Upper lobe of left lung (tissue), 6 donors: ENCODE data around the gene PIK3R2. TPM values are rescaled to one million over a fixed set of nuclear protein-coding genes. Genes with fewer than 3 reads are reported as not detected.

Experiments used
- ATAC-seq, 2 donors: fragments of 200-7000 bp; cut with Tn5 transposase; one replicate each; pipeline ENCODE4 v1.9.1; 2022; ENCODE audit warnings: mild to moderate bottlenecking in 2 of 2, moderate library complexity in 2 of 2; ENCODE audit not compliant: low FRiP score in 2 of 2
- DNase-seq, 2 donors: peaks; one replicate each; pipeline ENCODE4 v3.0.0-alpha.2; 2019 to 2020
- H3K27ac ChIP-seq, 4 donors: fragments of 200-600 bp; sonication (generic); one replicate each; pipeline ENCODE4 v1.5.1; 2016 to 2019
- H3K27me3 ChIP-seq, 4 donors: fragments of 200-600 bp; sonication (generic); one replicate each; pipeline ENCODE4 v1.5.1; 2017 to 2019
- H3K36me3 ChIP-seq, 4 donors: fragments of 200-600 bp; sonication (generic); one replicate each; pipeline ENCODE4 v1.5.1; 2016 to 2019
- H3K4me1 ChIP-seq, 4 donors: fragments of 200-600 bp; sonication (generic); one replicate each; pipeline ENCODE4 v1.5.1; 2018 to 2019
- H3K4me3 ChIP-seq, 4 donors: fragments of 200-600 bp; sonication (generic); one replicate each; pipeline ENCODE4 v1.5.1; 2017 to 2019; ENCODE audit warnings: mild to moderate bottlenecking in 2 of 4, moderate library complexity in 1 of 4
- H3K9me3 ChIP-seq, 4 donors: fragments of 200-600 bp; sonication (generic); one replicate each; pipeline ENCODE4 v1.5.1; 2018 to 2019
- EP300 ChIP-seq, 4 donors: sonication (generic); formaldehyde crosslinking; IDR thresholded peaks; one replicate each; pipeline ENCODE4 v1.5.1; 2017; ENCODE audit warnings: antibody characterized with exemption in 4 of 4, control low read depth in 2 of 4
- POLR2A ChIP-seq, 4 donors: fragments of 450-650 bp; IDR thresholded peaks; one replicate each; pipeline ENCODE4 v1.5.1; 2016 to 2017; ENCODE audit warnings: antibody characterized with exemption in 4 of 4, mild to moderate bottlenecking in 2 of 4
- POLR2AphosphoS5 ChIP-seq, 2 donors: sonication (generic); formaldehyde crosslinking; IDR thresholded peaks; one replicate each; pipeline ENCODE4 v1.5.1; 2017; ENCODE audit warnings: antibody characterized with exemption in 2 of 2
- WGBS, 2 donors: methylation state at CpG; one replicate each; pipeline ENCODE4 v1.1.5; 2017 to 2018; 5-methylcytosine and 5-hydroxymethylcytosine counted together
- total RNA-seq, 6 donors: library from RNA; depleted of rRNA in 4 of 6; stranded (reverse); fragments of >200 nt in 4 of 6; gene quantifications; one replicate each; pipeline versions ENCODE4 v1.1.0 to v1.2.1, GENCODE V29; 2016 to 2021
- TF ChIP-seq, protein P1 (sequence below), 6 experiments: fragments of 450-650 bp in 4 of 6; fragments of 200-600 bp in 2 of 6; sonication (generic) in 2 of 6; IDR thresholded peaks; one replicate each; pipeline ENCODE4 v1.5.1; 2016 to 2019; ENCODE audit warnings: antibody characterized with exemption in 6 of 6
- donor health status: DM: no; HTN: no; CAD: no; lungs with moderate emphysema.
- donor health status: DM: no; HTN: yes; CAD: no; lungs with severe emphysema.

Gene PIK3R2
- total RNA-seq, 6 donors from 2014 or later: 11.0 to 65.1 (median 30.3) TPM

GRCh38 chr19:18135712-18136584 is 17.0 kb upstream of the PIK3R2 start:
- no peak overlapping the region for H3K4me3 ChIP-seq
- 93 to 94% methylated on average over 17 to 18 of the region's 18 CpGs for WGBS, 2 donors
- no peaks in the 10 kb centered on the region for H3K27me3 ChIP-seq
- ATAC-seq: no peak
- H3K36me3 ChIP-seq: peaks cover 8 to 85% (median 65%) of the 10 kb centered on the region in 4 donors
- no peaks in the 10 kb centered on the region for H3K9me3 ChIP-seq
- no peaks in the 10 kb centered on the region for H3K4me1 ChIP-seq
- TF ChIP-seq POLR2AphosphoS5 (IDR thresholded peaks at IDR 0.05) (no peak), POLR2A (IDR thresholded peaks at IDR 0.05) (no peak)
- TF ChIP-seq, protein P1, sequence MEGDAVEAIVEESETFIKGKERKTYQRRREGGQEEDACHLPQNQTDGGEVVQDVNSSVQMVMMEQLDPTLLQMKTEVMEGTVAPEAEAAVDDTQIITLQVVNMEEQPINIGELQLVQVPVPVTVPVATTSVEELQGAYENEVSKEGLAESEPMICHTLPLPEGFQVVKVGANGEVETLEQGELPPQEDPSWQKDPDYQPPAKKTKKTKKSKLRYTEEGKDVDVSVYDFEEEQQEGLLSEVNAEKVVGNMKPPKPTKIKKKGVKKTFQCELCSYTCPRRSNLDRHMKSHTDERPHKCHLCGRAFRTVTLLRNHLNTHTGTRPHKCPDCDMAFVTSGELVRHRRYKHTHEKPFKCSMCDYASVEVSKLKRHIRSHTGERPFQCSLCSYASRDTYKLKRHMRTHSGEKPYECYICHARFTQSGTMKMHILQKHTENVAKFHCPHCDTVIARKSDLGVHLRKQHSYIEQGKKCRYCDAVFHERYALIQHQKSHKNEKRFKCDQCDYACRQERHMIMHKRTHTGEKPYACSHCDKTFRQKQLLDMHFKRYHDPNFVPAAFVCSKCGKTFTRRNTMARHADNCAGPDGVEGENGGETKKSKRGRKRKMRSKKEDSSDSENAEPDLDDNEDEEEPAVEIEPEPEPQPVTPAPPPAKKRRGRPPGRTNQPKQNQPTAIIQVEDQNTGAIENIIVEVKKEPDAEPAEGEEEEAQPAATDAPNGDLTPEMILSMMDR (IDR thresholded peaks at IDR 0.05): no peak
- H3K27ac ChIP-seq: no peak overlapping the region
- no peak for DNase-seq

GRCh38 chr19:18137242-18137641 is 15.7 kb upstream of the PIK3R2 start:
- H3K27ac ChIP-seq: no peak overlapping the region
- peaks cover 8 to 81% (median 61%) of the 10 kb centered on the region in 4 donors for H3K36me3 ChIP-seq
- H3K9me3 ChIP-seq: no peaks in the 10 kb centered on the region
- no peak for TF ChIP-seq POLR2A (IDR thresholded peaks at IDR 0.05)
- TF ChIP-seq POLR2AphosphoS5 (IDR thresholded peaks at IDR 0.05): no peak
- TF ChIP-seq, protein P1 (IDR thresholded peaks at IDR 0.05): no peak
- no peak for TF ChIP-seq EP300 (IDR thresholded peaks at IDR 0.05)
- 81 to 82% methylated on average over 8 to 11 of the region's 11 CpGs for WGBS, 2 donors
- no peaks in the 10 kb centered on the region for H3K27me3 ChIP-seq
- H3K4me3 ChIP-seq: no peak overlapping the region
- no peaks in the 10 kb centered on the region for H3K4me1 ChIP-seq
- DNase-seq: no peak
- no peak for ATAC-seq

DNA sequence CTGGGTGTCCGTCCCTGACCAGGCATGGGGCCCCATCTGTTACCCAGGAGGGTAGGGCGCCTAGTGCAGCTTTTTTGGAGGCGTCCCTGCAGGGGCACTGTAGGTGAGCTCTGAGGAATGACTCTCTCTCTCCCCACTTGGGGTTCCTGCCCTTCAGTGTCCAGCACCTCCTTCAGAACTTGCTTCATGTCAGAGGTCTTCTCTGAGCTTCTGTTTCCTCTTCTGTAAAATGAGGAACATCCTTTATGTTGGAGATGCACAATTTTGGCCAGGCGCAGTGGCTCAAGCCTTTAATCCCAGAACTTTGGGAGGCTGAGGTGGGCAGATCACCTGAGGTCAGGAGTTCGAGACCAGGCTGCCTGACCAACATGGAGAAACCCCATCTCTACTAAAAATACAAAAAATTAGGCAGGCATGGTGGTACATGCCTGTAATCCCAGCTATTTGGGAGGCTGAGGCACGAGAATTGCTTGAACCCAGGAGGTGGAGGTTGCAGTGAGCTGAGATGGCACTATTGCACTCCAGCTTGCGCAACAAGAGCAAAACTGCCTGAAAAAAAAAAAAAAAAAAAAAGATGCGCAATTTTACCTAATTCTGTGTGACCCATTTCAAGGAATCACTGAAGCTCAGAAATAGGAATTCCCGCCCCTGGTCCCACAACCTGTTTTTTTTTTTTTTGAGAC is 15.2 kb upstream of the PIK3R2 start:
- Histone ChIP-seq H3K27ac (no peak overlapping the region), H3K4me3 (no peak overlapping the region), H3K9me3 (no peaks in the 10 kb centered on the region), H3K27me3 (no peaks in the 10 kb centered on the region), H3K36me3 (peaks cover 4 to 81% (median 63%) of the 10 kb centered on the region in 4 donors), H3K4me1 (no peaks in the 10 kb centered on the region)
- DNase-seq (no peak), ATAC-seq (peak in 1 of 2 donors; percentile 19)
- WGBS, 2 donors: 88% methylated on average over 9 of the region's 9 CpGs
- TF ChIP-seq EP300 (IDR thresholded peaks at IDR 0.05) (no peak), POLR2A (IDR thresholded peaks at IDR 0.05) (no peak), POLR2AphosphoS5 (IDR thresholded peaks at IDR 0.05) (no peak)
- TF ChIP-seq, protein P1 (IDR thresholded peaks at IDR 0.05): no peak

GRCh38 chr19:18140473-18140872 is 12.5 kb upstream of the PIK3R2 start:
- H3K4me1 ChIP-seq: no peaks in the 10 kb centered on the region
- DNase-seq (no peak), ATAC-seq (no peak)
- H3K27me3 ChIP-seq: no peaks in the 10 kb centered on the region
- H3K9me3 ChIP-seq: no peaks in the 10 kb centered on the region
- H3K27ac ChIP-seq: no peak overlapping the region
- H3K36me3 ChIP-seq: peaks cover 15 to 85% (median 73%) of the 10 kb centered on the region in 4 donors
- H3K4me3 ChIP-seq: no peak overlapping the region
- TF ChIP-seq, protein P1 (IDR thresholded peaks at IDR 0.05): no peak
- TF ChIP-seq POLR2AphosphoS5 (IDR thresholded peaks at IDR 0.05) (no peak), EP300 (IDR thresholded peaks at IDR 0.05) (no peak), POLR2A (IDR thresholded peaks at IDR 0.05) (no peak)
- WGBS, 2 donors: 100% methylated on average over 1 of the region's 1 CpG
